Measurements from ENCODE around the gene ATRX. TPM values are rescaled to one million over a fixed set of nuclear protein-coding genes. Genes with fewer than 3 reads are reported as not detected.

Gene ATRX
- total and polyA plus RNA-seq, 2 of the 8 experiments (the other 6 are each of a cell fraction or from before 2014, with no cell fraction given): 28.4 to 97.8 TPM

DNA sequence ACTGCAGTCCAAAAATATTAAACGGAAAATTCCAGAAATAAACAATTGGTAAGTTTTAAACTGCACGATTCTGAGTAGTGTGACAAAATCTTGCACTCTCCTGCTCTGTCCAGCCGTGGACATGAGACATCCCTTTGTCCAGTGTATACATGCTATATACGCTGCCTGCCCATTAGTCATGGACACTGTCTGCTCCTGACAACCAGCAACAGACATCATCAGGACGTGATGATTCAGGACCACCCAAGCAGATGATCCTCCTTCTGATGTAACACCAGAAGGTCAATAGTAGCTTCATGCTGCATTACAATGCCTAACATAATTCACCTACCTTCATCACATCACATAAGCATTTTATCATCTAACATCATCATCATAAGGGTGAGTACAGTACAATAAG, 36.3 kb downstream of the ATRX start:
- Histone ChIP-seq H4K8ac (ENCODE audit: extremely low read depth, insufficient read depth, low read length) (no peak overlapping the region), H4K20me1 (replicated peaks in 1 of 2; ENCODE audit: control insufficient read depth in 1 of 2, insufficient read depth in 2 of 2, low read length in 2 of 2) (peaks cover 2 to 4% of the 10 kb centered on the region in 2 experiments), H3K27ac (ENCODE audit: low read depth, low read length) (no peak overlapping the region), H3K4me3 (ENCODE audit: extremely low read depth in 1 of 4, insufficient read depth in 2 of 4, low read depth in 3 of 4, low read length in 4 of 4) (no peak overlapping the region), H3K4me2 (ENCODE audit: insufficient read depth in 1 of 2, low read depth in 2 of 2, low read length in 2 of 2) (no peak overlapping the region), H3K79me2 (ENCODE audit: control insufficient read depth in 1 of 2, insufficient read depth in 2 of 2, low read length in 2 of 2) (peaks cover 0 to 62% of the 10 kb centered on the region in 2 experiments; a peak in 3 of 4 replicates), H3K23ac (ENCODE audit: insufficient read length) (no peak overlapping the region), H3K27me3 (replicated peaks in 1 of 4; ENCODE audit: control insufficient read depth in 3 of 4, extremely low read depth in 1 of 4, insufficient read depth in 3 of 4, low read length in 3 of 4) (no peaks in the 10 kb centered on the region), H3K4ac (replicated peaks; ENCODE audit: insufficient read length, low read depth, low read length) (no peak overlapping the region), H4K91ac (replicated peaks; ENCODE audit: insufficient read length, low read length) (no peak overlapping the region), H3K9ac (replicated peaks in 1 of 4; ENCODE audit: extremely low read depth in 1 of 4, low read depth in 3 of 4, low read length in 3 of 4) (no peak overlapping the region), H2AFZ (ENCODE audit: low read length) (no peak overlapping the region), H3K79me1 (ENCODE audit: low read depth, low read length) (no peaks in the 10 kb centered on the region), H2AK5ac (ENCODE audit: low read depth, low read length) (no peak overlapping the region), H3K18ac (ENCODE audit: extremely low read depth, low read length) (no peak overlapping the region), H3K36me3 (ENCODE audit: control insufficient read depth in 2 of 4, insufficient read depth in 4 of 4, low read length in 3 of 4) (no peaks in the 10 kb centered on the region), H3K23me2 (ENCODE audit: low read depth, low read length) (no peaks in the 10 kb centered on the region), H3K4me1 (replicated peaks in 1 of 4; ENCODE audit: control insufficient read depth in 3 of 4, insufficient read depth in 4 of 4, low read length in 3 of 4) (no peaks in the 10 kb centered on the region), H3K9me3 (ENCODE audit: insufficient read depth in 2 of 2, low read depth in 1 of 2, low read length in 1 of 2) (no peaks in the 10 kb centered on the region), H3K56ac (replicated peaks; ENCODE audit: insufficient read length, low read depth, low read length) (no peak overlapping the region), H2BK5ac (ENCODE audit: low read depth, low read length) (no peak overlapping the region), H4K5ac (ENCODE audit: insufficient read length, low read depth, low read length) (no peak overlapping the region), H2BK20ac (ENCODE audit: low read length) (no peak overlapping the region), H2BK12ac (ENCODE audit: low read depth, low read length) (no peak overlapping the region), H2BK120ac (replicated peaks; ENCODE audit: low read depth, low read length) (no peak overlapping the region), H3K14ac (ENCODE audit: insufficient read length) (no peak overlapping the region), H2BK15ac (ENCODE audit: low read length) (no peak overlapping the region)
- DNase-seq (ENCODE audit: low read depth in 1 of 2, low spot score in 2 of 2) (no peak), FAIRE-seq (no peak)
- TF ChIP-seq JUND (IDR thresholded peaks at IDR 0.05; ENCODE audit: low read length) (no peak), BACH1 (IDR thresholded peaks at IDR 0.05; ENCODE audit: low read length) (no peak), HDAC6 (IDR thresholded peaks at IDR 0.05; ENCODE audit: low read depth, low read length) (no peak)
- WGBS, 2 experiments (ENCODE audit: extremely low coverage in 1 of 2, insufficient coverage in 1 of 2, insufficient read length in 1 of 2, insufficient replicate concordance in 2 of 2, low coverage in 1 of 2, low lambda C conversion rate in 2 of 2, missing lambda C conversion rate in 1 of 2): 87% methylated on average over 5 of the region's 5 CpGs; no CpG with 5 or more reads in 1 of the 2 experiments
- POLR2A ChIA-PET (ENCODE audit: partially characterized antibody): no interaction called here
- CTCF ChIA-PET (ENCODE audit: partially characterized antibody): no interaction called here

All from H1 (cell line).